Frontal cortex (tissue), 1 donor: ENCODE results near the gene RAMP2. TPM values are rescaled to one million over a fixed set of nuclear protein-coding genes. Genes with fewer than 3 reads are reported as not detected.

ENCODE experiments used
- small RNA-seq: library from RNA; depleted of rRNA; stranded (forward); fragments of <200 nt; gene quantifications from one replicate; pipeline ENCODE3, GENCODE V24; 2014
- total RNA-seq: library from RNA; depleted of rRNA; stranded (reverse); fragments of >200 nt; gene quantifications from one replicate; pipeline ENCODE4 v1.2.3, GENCODE V29; 2014

RAMP2 gene
- total RNA-seq, 1 donor from 2014 or later = 15.9 TPM

Small RNA genes lying within 50 kb of the gene (small RNA-seq; reads per million reads assigned to genes)
- gene HMGN2P15 = not detected

Other genes starting within 250 kb of the RAMP2 start
- 10.6 TPM for gene NAGLU, start 225.0 kb upstream of the RAMP2 start, total RNA-seq
- gene HSD17B1, start 208.3 kb upstream of the RAMP2 start, total RNA-seq = 1.6 TPM
- gene COASY, start 199.1 kb upstream of the RAMP2 start, total RNA-seq = 4.1 TPM
- gene MLX, start 194.1 kb upstream of the RAMP2 start, total RNA-seq = 22.8 TPM
- gene PSMC3IP, start 183.5 kb upstream of the RAMP2 start, total RNA-seq = 4.5 TPM
- 59.5 TPM for gene RETREG3, start 151.9 kb upstream of the RAMP2 start, total RNA-seq
- 11.4 TPM for gene TUBG1, start 151.5 kb upstream of the RAMP2 start, total RNA-seq
- gene TUBG2, start 101.9 kb upstream of the RAMP2 start, total RNA-seq = 8.2 TPM
- gene PLEKHH3, start 84.2 kb upstream of the RAMP2 start, total RNA-seq = 2.0 TPM
- 0.41 TPM for gene CCR10, start 79.4 kb upstream of the RAMP2 start, total RNA-seq
- gene CNTNAP1, start 78.7 kb upstream of the RAMP2 start, total RNA-seq = 5.3 TPM
- gene EZH1, start 16.2 kb upstream of the RAMP2 start, total RNA-seq = 24.9 TPM
- gene VPS25, start 12.2 kb downstream of the RAMP2 start, total RNA-seq = 26.1 TPM
- 0.41 TPM for gene WNK4, start 19.4 kb downstream of the RAMP2 start, total RNA-seq
- gene COA3, start 37.5 kb downstream of the RAMP2 start, total RNA-seq = 98.6 TPM
- gene CNTD1, start 37.6 kb downstream of the RAMP2 start, total RNA-seq = 0.82 TPM
- gene BECN1, start 63.1 kb downstream of the RAMP2 start, total RNA-seq = 74.6 TPM
- gene PSME3, start 72.2 kb downstream of the RAMP2 start, total RNA-seq = 37.9 TPM
- 0.41 TPM for gene AOC2, start 83.4 kb downstream of the RAMP2 start, total RNA-seq
- gene AOC3, start 90.0 kb downstream of the RAMP2 start, total RNA-seq = 0.41 TPM
- not detected for gene G6PC1, start 139.6 kb downstream of the RAMP2 start, total RNA-seq
- 28.5 TPM for gene AARSD1, start 203.2 kb downstream of the RAMP2 start, total RNA-seq
- gene PTGES3L, start 218.9 kb downstream of the RAMP2 start, total RNA-seq = 2.9 TPM
- 14.3 TPM for gene RUNDC1, start 219.3 kb downstream of the RAMP2 start, total RNA-seq
- 1,220 TPM for gene RPL27, start 237.2 kb downstream of the RAMP2 start, total RNA-seq
- 1.2 TPM for gene IFI35, start 245.6 kb downstream of the RAMP2 start, total RNA-seq